HEK293T (cell line): ENCODE data around the gene CSTPP1.

ENCODE experiments used
- ELF4 ChIP-seq: fragments of 450-650 bp; IDR thresholded peaks from 2 replicates; pipeline ENCODE4 v1.6.1; 2017; ENCODE audit warnings: antibody characterized with exemption
- FOXA1 ChIP-seq: fragments of 450-650 bp; IDR thresholded peaks from 2 replicates; pipeline ENCODE4 v1.6.1; 2016; ENCODE audit warnings: mild to moderate bottlenecking
- FOXM1 ChIP-seq: fragments of 450-650 bp; IDR thresholded peaks from 2 replicates; pipeline ENCODE4 v1.6.1; 2017; ENCODE audit warnings: mild to moderate bottlenecking, borderline replicate concordance
- HDGF ChIP-seq: fragments of 450-650 bp; IDR thresholded peaks from 2 replicates; pipeline ENCODE4 v1.6.1; 2017; ENCODE audit warnings: antibody characterized with exemption, borderline replicate concordance
- LEF1 ChIP-seq: fragments of 450-650 bp; IDR thresholded peaks from 2 replicates; pipeline ENCODE4 v1.6.1; 2017; ENCODE audit warnings: mild to moderate bottlenecking, borderline replicate concordance
- NFRKB ChIP-seq: fragments of 450-650 bp; IDR thresholded peaks from 2 replicates; pipeline ENCODE4 v1.6.1; 2016; ENCODE audit warnings: mild to moderate bottlenecking, moderate library complexity
- PKNOX1 ChIP-seq: fragments of 450-650 bp; IDR thresholded peaks from 2 replicates; pipeline ENCODE4 v1.6.1; 2016
- SP1 ChIP-seq: fragments of 450-650 bp; IDR thresholded peaks from 2 replicates; pipeline ENCODE4 v1.6.1; 2017
- SUZ12 ChIP-seq: fragments of 450-650 bp; IDR thresholded peaks from 2 replicates; pipeline ENCODE4 v1.6.1; 2016; ENCODE audit warnings: mild to moderate bottlenecking
- ZNF384 ChIP-seq: fragments of 450-650 bp; IDR thresholded peaks from 2 replicates; pipeline ENCODE4 v1.6.1; 2016

- no peak for TF ChIP-seq ZNF384
- no peak for TF ChIP-seq HDGF
- no peak for TF ChIP-seq SP1
- no peak for TF ChIP-seq ELF4
- TF ChIP-seq PKNOX1: no peak
- TF ChIP-seq LEF1: no peak
- no peak for TF ChIP-seq SUZ12
- no peak for TF ChIP-seq NFRKB
- TF ChIP-seq FOXA1: no peak
- TF ChIP-seq FOXM1: no peak
Observed at GRCh38 chr11:47152953-47153950, 216.7 kb downstream of the CSTPP1 start.
